ENCODE data around the gene SLC1A3.

The SLC1A3 gene

DNA sequence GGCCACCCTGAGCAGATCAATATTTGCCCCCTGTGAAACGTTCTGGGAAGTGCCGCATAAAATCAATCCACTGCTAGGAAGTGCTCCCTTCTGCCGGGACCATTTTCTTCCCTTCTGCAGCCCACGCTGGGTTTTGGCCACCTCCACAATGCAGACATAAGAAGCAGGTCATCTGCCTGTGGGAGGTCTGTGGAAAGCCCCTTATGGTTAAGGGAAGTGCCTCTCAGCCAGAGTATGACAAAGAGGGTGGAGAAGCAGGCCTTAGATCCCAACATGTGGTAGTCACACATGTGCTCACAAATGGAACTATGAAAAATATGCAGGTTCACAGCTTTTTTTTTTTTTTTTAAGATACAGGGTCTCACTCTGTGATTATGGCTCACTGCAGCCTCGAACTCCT, 82.8 kb downstream of the SLC1A3 start:
- peak; percentile 93 to 98 for DNase-seq

GRCh38 chr5:36690041-36690961, 83.9 kb downstream of the SLC1A3 start:
- peak; percentile 83 to 86 for DNase-seq

DNA sequence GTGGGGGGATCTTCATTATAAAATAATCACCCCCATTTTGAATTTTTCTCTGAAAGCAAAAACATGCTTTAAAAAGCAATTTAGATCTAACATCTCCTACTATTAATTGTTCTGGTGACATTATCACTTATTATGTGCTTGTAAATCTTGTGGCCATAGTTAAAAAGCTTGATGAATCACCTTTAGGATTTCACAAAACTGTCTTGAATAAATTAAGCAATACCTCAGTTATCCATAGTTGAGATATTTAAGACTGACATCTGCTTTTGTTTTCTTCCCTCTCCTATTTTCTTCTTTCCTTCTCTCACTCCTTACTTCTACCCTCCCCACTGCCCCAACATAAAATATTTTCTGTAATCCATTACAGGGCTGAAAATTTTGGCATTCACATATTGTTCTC, 84.8 kb downstream of the SLC1A3 start:
- peak in 1 of 2 donors; percentile 40 for DNase-seq

GRCh38 chr5:36691696-36692371, 85.4 kb downstream of the SLC1A3 start:
- DNase-seq = peak in 1 of 2 donors; percentile 25

GRCh38 chr5:36692791-36693763, 86.7 kb downstream of the SLC1A3 start:
- DNase-seq = peak; percentile 60 to 82

- DNase-seq = no peak
Measured at GRCh38 chr5:36694351-36694750, 87.9 kb downstream of the SLC1A3 start.

GRCh38 chr5:36696059-36696673, 89.8 kb downstream of the SLC1A3 start:
- DNase-seq = peak in 1 of 2 donors; percentile 69

GRCh38 chr5:36698031-36698430, 91.6 kb downstream of the SLC1A3 start:
- no peak for DNase-seq

GRCh38 chr5:36701085-36701698, 94.8 kb downstream of the SLC1A3 start:
- peak in 1 of 2 donors; percentile 57 for DNase-seq

GRCh38 chr5:36703245-36703860, 96.9 kb downstream of the SLC1A3 start:
- no peak for DNase-seq

- no peak for DNase-seq
Measured at GRCh38 chr5:36704131-36704530, 97.7 kb downstream of the SLC1A3 start.

- DNase-seq = no peak
Measured at GRCh38 chr5:36705055-36705454, 98.6 kb downstream of the SLC1A3 start.

DNA sequence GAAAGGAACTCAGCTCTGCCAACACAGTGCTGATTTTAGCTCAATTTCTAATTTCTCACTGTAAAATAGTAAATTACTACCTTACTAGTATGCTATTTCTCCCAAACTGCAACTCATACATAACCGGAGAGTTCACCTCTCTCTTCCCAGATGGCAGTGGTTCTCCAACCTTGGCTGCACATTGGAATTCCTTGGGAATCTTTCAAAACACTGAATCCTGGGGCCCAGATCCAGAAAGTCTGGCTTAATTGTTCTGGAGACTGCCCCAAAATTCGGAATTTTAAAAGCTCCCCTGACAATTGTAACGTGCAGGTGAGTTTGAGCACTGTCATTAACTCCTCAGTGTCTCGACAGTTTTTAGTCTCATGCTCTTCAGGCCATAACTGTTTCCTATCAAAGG, 100.3 kb downstream of the SLC1A3 start:
- no peak for DNase-seq

DNA sequence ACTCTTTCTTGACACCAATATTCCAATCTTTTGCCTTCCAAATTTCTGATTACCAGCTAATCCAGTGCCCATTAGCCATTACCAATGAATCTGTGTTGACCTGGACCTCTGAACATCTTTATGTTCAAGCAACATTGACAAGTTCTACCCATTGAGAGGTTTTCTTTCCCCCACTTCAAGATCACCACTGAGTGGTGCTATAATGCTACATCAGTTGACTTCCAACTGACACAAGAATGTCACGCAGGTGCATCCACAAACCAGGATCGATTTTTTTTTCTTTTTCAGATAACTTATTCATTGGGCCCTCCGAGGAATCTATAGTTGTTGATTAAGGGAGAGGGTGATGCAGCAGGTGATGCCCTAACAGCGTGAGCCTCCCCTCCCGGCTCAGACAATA, 102.6 kb downstream of the SLC1A3 start:
- no peak for DNase-seq

DNA sequence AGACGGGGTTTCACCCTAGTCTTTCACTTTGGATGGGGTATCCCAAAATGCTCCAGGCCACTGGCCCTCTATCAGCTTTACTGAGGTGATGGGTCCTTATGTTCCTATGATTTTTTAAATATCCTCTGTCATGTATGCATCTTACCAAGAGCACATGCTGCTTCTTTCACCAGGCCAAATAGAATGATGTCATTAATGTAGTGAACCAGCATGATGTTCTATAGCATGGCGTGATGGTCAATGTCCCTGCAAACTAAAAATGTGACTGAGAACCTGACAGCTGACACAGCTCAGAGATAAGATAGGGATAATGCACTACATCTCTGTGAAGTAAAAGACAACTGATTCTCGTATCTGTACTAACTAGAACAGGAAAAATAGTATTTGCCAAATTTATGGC, 103.6 kb downstream of the SLC1A3 start:
- no peak for DNase-seq

DNA sequence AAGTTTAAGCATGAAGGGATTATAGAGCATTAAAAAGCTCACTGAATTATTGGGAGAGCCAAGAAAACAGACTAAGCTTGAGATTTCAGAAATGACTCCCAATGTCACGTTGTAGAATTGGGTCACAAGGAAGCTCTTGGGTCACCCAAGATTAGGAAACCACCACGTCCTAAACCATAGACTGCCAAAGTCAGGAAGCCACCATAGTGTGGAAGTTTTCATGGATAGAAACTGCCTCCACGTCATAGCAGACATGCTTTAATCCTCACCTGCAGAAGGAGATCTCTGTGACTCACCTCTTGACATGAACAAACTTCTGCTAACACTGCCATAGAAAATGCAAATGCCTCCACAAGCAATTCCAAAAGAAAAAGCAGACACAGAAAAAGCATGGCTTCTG, 106.3 kb downstream of the SLC1A3 start:
- DNase-seq = peak; percentile 83 to 84

- no peak for DNase-seq
Measured at GRCh38 chr5:36713541-36713940, 107.1 kb downstream of the SLC1A3 start.

DNA sequence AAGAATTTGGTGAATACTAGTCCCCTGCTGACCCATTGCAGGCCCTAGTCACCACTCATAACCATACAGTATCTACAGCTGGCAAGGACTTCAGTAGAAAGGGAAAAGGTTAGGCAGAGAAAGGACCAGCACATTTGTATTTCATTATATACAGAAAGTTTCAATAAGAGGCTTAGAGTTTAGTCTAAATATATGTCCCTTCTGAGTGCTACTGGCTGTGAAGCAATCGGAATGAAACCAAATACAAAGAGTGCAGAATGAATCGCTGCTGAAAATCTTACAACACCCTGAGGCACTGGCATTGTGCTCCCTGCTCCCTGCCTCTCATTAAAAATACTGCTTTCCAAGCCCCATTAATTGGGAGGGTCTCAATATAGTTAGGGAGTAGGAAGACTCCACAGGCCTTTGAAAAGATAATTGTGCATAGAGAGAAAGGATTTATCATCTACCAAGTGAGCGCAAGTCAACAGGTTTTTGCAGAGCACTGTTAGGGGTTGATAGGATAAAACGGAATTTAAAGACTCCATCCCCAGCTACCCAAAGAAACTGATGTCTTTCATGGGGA, 110.8 kb downstream of the SLC1A3 start:
- no peak for DNase-seq

DNA sequence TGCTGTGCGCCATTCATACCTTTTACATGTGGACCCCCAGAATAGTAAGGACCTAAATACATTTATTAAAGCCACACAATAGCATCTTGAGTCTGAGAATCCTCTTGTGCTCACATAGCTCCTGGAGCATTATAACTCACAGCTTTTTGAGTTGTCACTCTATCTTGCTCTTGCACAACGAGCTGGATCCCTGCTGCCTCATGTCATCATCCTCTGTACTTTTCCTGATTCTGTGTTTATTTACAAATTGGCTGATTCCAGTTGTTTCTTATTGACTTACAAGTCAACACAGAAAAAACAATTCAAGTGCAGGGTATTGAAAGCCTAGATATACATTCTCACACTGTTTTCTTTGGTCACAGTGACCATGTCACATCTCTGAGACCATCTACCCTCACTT, 112.9 kb downstream of the SLC1A3 start:
- DNase-seq = peak in 1 of 2 donors; percentile 25

- DNase-seq = no peak
Measured at GRCh38 chr5:36720688-36721087, 114.3 kb downstream of the SLC1A3 start.

DNA sequence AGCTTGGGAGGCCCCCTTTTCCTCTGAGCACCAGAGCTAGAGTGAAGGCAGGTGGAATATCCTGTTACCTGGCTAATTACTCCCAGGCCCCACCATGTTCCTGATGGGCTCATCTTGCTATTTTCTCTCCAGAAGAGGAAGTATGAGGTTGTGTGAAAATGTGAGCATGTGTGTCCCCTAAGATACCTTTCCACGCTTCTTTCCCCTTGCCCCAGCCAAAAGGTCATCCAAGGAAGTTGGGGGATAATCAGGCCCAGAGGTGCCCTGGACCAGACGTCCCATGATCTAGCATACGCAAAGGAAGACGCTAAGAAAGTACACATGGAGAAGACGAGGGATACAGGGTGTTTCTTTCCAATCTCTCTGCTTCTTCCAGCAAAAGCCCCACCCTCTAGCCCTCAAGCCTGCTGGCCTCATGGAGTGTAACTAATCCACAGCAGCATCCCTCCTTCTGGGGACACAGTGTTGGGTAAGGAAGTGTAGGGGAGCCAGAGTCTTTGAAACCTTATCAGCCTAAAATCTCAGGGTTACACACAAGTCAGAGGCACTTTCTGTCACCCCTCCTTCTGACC, 115.3 kb downstream of the SLC1A3 start:
- no peak for DNase-seq

All from inflammatory macrophage treated with lipopolysaccharide for 1 hour (primary cell).